GM12873 (cell line): ENCODE measurements around the gene SNX32.

Source experiments
- CTCF ChIP-seq: IDR thresholded peaks from 2 replicates; pipeline ENCODE4 v1.5.1; 2012; ENCODE audit warnings: low read depth, mild to moderate bottlenecking, moderate library complexity, low read length, control low read depth; ENCODE audit not compliant: insufficient read depth; ENCODE audit errors: missing control alignments

Gene SNX32

GRCh38 chr11:65857853-65858680 lies 24.3 kb downstream of the SNX32 start, which contains the start of gene CFL1:
CFL1 (minus strand) TSS chr11:65858180; CDS start chr11:65858099, 81 bp downstream.
- TF ChIP-seq CTCF = no peak

GRCh38 chr11:65858681-65859087 lies 24.9 kb downstream of the SNX32 start:
- TF ChIP-seq CTCF = no peak

DNA sequence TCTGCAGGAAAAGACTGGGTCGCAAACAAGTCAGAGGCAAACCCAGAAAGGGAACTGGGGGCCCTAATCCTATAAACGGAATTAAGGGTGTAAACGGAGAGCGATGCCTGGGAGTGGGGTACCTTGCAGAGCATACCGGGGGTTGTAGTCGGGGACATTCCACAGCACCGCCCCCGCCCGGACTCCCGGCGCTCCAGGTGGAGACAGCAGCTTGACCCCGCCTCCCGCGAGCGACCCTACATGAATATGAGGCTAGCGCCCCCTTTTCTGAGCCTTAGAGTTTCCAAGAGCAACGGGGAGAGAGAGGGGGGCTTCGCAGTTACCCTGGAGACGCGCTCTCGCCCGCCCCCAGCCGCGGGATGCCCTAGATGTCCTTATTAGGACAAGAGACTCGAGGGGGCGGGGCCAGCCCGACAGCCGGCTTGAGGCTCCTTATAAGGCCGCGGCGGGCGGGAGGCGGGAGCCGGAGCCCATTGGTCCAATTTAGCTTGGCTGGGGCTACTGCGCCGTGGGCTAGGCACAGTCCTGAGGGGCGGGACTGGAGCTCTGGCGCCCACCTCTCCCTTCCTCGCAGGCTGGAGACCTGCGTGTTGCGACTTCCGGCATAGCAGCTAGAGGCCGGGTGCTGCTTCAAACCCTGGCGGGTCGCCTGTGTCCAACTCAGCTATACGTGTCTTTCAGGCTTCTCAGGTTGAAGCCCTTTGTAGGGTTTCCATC lies 25.5 kb downstream of the SNX32 start:
- no peak for TF ChIP-seq CTCF

GRCh38 chr11:65859812-65860277 lies 26.1 kb downstream of the SNX32 start:
- TF ChIP-seq CTCF = no peak

- TF ChIP-seq CTCF = peak; percentile 87
Measured at GRCh38 chr11:65860278-65861164, 26.8 kb downstream of the SNX32 start, which contains the start of gene MUS81. MUS81 (plus strand) TSS chr11:65860433; CDS start chr11:65860754, 321 bp downstream.

DNA sequence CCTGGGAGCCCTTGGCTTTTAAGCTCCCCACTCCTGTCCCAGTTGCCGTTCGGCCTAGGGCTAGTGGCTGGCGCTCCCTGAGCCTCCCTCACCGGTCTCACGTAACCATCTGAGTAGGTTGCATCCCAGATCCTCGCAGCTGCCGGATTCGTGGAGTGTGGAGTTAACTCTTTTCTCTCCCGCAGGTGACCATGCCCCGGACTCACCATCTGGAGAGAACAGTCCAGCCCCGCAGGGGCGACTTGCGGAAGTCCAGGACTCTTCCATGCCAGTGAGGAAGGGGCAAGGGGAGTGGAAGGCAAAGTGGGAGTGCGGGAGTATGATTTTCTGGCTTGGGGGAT lies 27.4 kb downstream of the SNX32 start:
- no peak for TF ChIP-seq CTCF
